ENCODE data around the gene ZCCHC24.

ZCCHC24 gene

DNA sequence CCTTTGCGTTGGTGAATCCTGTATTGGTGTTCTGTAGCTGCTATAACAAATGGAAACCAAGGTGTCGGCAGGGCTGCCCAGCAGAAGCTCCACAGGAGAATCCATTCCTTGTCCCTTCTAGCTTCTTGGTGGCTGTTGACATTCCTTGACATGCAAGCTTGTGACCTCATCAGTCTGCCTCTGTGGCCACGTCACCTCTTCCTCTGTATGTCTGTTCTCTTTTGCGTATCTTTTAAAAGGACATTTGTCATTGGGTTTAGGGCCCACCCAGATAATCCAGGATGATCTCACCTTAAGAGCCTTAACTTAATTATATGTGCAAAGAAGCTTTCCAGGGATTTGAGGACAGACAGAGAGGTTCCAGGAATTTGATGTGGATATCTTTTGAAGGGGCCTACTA lies 15.3 kb upstream of the ZCCHC24 start:
- Histone ChIP-seq H2BK120ac (ENCODE audit: insufficient read depth, low read length, poor library complexity) (no peak overlapping the region), H2BK5ac (ENCODE audit: low read depth, low read length, poor library complexity) (no peak overlapping the region), H3K36me3 (ENCODE audit: control insufficient read depth in 1 of 2, insufficient read depth in 2 of 2, low read length in 2 of 2) (no peaks in the 10 kb centered on the region), H3K9ac (ENCODE audit: low read length) (no peak overlapping the region), H2AK5ac (ENCODE audit: low read length) (no peak overlapping the region), H4K8ac (ENCODE audit: low read depth, low read length) (no peak overlapping the region), H2BK12ac (ENCODE audit: low read length) (no peak overlapping the region), H4K12ac (ENCODE audit: low read depth, low read length) (no peak overlapping the region), H3K23ac (ENCODE audit: low read length) (no peak overlapping the region), H4K91ac (ENCODE audit: low read depth, low read length) (no peak overlapping the region), H3K4ac (ENCODE audit: low read depth, low read length) (no peak overlapping the region), H3K4me2 (ENCODE audit: low read length) (no peak overlapping the region), H3K14ac (ENCODE audit: low read length) (no peak overlapping the region), H3K27me3 (ENCODE audit: insufficient read depth, low read length) (no peaks in the 10 kb centered on the region), H3K4me1 (ENCODE audit: control insufficient read depth in 1 of 2, insufficient read depth in 2 of 2, low read length in 2 of 2) (no peaks in the 10 kb centered on the region), H3K79me1 (ENCODE audit: low read length) (no peaks in the 10 kb centered on the region), H3K9me3 (ENCODE audit: insufficient read depth, low read depth, low read length) (no peaks in the 10 kb centered on the region), H3K4me3 (ENCODE audit: low read depth, low read length) (no peak overlapping the region), H2AFZ (ENCODE audit: insufficient read depth, low read length, poor library complexity) (no peak overlapping the region), H3K18ac (ENCODE audit: low read length) (no peak overlapping the region), H3K27ac (ENCODE audit: low read depth, low read length) (no peak overlapping the region), H3K79me2 (ENCODE audit: control insufficient read depth, insufficient read depth, low read length, poor library complexity) (no peaks in the 10 kb centered on the region)
- no peak for DNase-seq
- WGBS (ENCODE audit: extremely low coverage, insufficient coverage, insufficient read length): no CpG with 5 or more reads among the region's 4 CpGs

DNA sequence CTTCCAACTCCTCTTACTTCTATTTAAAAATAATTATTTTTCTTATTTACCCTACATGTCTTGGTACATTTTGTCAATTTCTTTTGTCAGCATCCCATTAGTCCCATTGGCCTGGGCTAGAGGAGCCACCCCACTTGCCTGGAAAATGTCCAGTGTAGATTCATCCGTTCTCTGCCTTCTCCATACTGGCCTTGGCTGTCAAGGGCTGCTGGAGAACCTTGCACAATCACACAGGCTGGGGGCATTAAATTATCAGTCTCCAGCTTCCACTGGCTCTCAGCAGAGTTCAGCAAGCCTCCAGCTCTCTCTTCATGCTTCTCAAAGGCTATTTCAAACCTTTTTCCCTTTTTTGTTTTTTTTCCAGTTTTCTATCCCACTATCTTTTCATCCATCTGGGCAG lies 13.8 kb upstream of the ZCCHC24 start:
- Histone ChIP-seq H3K23ac (ENCODE audit: low read length) (no peak overlapping the region), H2BK120ac (ENCODE audit: insufficient read depth, low read length, poor library complexity) (no peak overlapping the region), H3K27ac (ENCODE audit: low read depth, low read length) (no peak overlapping the region), H2BK12ac (ENCODE audit: low read length) (no peak overlapping the region), H3K79me1 (ENCODE audit: low read length) (no peaks in the 10 kb centered on the region), H2AFZ (ENCODE audit: insufficient read depth, low read length, poor library complexity) (no peak overlapping the region), H3K36me3 (ENCODE audit: control insufficient read depth in 1 of 2, insufficient read depth in 2 of 2, low read length in 2 of 2) (no peaks in the 10 kb centered on the region), H3K9me3 (ENCODE audit: insufficient read depth, low read depth, low read length) (no peaks in the 10 kb centered on the region), H3K4me3 (ENCODE audit: low read depth, low read length) (no peak overlapping the region), H3K79me2 (ENCODE audit: control insufficient read depth, insufficient read depth, low read length, poor library complexity) (no peaks in the 10 kb centered on the region), H3K4me1 (ENCODE audit: control insufficient read depth in 1 of 2, insufficient read depth in 2 of 2, low read length in 2 of 2) (no peaks in the 10 kb centered on the region), H3K4me2 (ENCODE audit: low read length) (no peak overlapping the region), H4K8ac (ENCODE audit: low read depth, low read length) (no peak overlapping the region), H3K27me3 (ENCODE audit: insufficient read depth, low read length) (no peaks in the 10 kb centered on the region), H3K18ac (ENCODE audit: low read length) (no peak overlapping the region), H2AK5ac (ENCODE audit: low read length) (no peak overlapping the region), H2BK5ac (ENCODE audit: low read depth, low read length, poor library complexity) (no peak overlapping the region), H3K14ac (ENCODE audit: low read length) (no peak overlapping the region), H4K12ac (ENCODE audit: low read depth, low read length) (no peak overlapping the region), H3K4ac (ENCODE audit: low read depth, low read length) (no peak overlapping the region), H3K9ac (ENCODE audit: low read length) (no peak overlapping the region), H4K91ac (ENCODE audit: low read depth, low read length) (no peak overlapping the region)
- no peak for DNase-seq
- no CpG with 5 or more reads among the region's 1 CpG for WGBS (ENCODE audit: extremely low coverage, insufficient coverage, insufficient read length)

DNA sequence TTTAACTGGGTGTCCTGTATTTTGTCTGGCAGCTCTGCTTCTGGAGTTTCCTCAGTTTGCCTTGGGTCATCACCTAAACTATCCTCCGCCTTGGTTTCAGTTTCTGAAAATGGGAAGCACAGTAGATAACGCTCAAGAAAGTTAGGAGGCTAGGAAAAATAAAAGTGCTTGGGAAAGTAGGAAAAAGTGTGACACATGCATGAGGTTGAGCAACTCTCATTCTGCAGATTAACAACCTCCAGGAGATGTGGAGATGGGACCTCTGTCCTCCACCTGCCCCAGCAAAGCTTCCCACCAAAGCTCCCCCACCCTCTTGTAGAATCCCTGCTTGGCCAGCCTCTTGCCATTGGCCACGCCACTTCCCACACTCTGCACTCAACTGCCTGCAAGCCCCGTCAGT lies 13.1 kb upstream of the ZCCHC24 start:
- no peak overlapping the region for H2BK120ac ChIP-seq (ENCODE audit: insufficient read depth, low read length, poor library complexity)
- H3K4ac ChIP-seq (ENCODE audit: low read depth, low read length): no peak overlapping the region
- H3K79me2 ChIP-seq (ENCODE audit: control insufficient read depth, insufficient read depth, low read length, poor library complexity): no peaks in the 10 kb centered on the region
- no CpG with 5 or more reads among the region's 4 CpGs for WGBS (ENCODE audit: extremely low coverage, insufficient coverage, insufficient read length)
- H2BK5ac ChIP-seq (ENCODE audit: low read depth, low read length, poor library complexity): no peak overlapping the region
- no peak overlapping the region for H3K9ac ChIP-seq (ENCODE audit: low read length)
- H2AFZ ChIP-seq (ENCODE audit: insufficient read depth, low read length, poor library complexity): no peak overlapping the region
- H4K8ac ChIP-seq (ENCODE audit: low read depth, low read length): no peak overlapping the region
- no peaks in the 10 kb centered on the region for H3K36me3 ChIP-seq (ENCODE audit: control insufficient read depth in 1 of 2, insufficient read depth in 2 of 2, low read length in 2 of 2)
- no peak overlapping the region for H2BK12ac ChIP-seq (ENCODE audit: low read length)
- H4K12ac ChIP-seq (ENCODE audit: low read depth, low read length): no peak overlapping the region
- no peak overlapping the region for H3K27ac ChIP-seq (ENCODE audit: low read depth, low read length)
- H2AK5ac ChIP-seq (ENCODE audit: low read length): no peak overlapping the region
- no peak overlapping the region for H3K18ac ChIP-seq (ENCODE audit: low read length)
- no peak overlapping the region for H3K23ac ChIP-seq (ENCODE audit: low read length)
- no peak for DNase-seq
- no peaks in the 10 kb centered on the region for H3K9me3 ChIP-seq (ENCODE audit: insufficient read depth, low read depth, low read length)
- no peak overlapping the region for H3K14ac ChIP-seq (ENCODE audit: low read length)
- H3K4me1 ChIP-seq (ENCODE audit: control insufficient read depth in 1 of 2, insufficient read depth in 2 of 2, low read length in 2 of 2): no peaks in the 10 kb centered on the region
- no peak overlapping the region for H3K4me3 ChIP-seq (ENCODE audit: low read depth, low read length)
- H3K4me2 ChIP-seq (ENCODE audit: low read length): no peak overlapping the region
- H4K91ac ChIP-seq (ENCODE audit: low read depth, low read length): no peak overlapping the region
- no peaks in the 10 kb centered on the region for H3K79me1 ChIP-seq (ENCODE audit: low read length)
- H3K27me3 ChIP-seq (ENCODE audit: insufficient read depth, low read length): no peaks in the 10 kb centered on the region

- no peak overlapping the region for H3K23ac ChIP-seq (ENCODE audit: low read length)
Observed at GRCh38 chr10:79457256-79457785, 11.9 kb upstream of the ZCCHC24 start.

More at GRCh38 chr10:79457256-79457785, 11.9 kb upstream of the ZCCHC24 start:
- H3K4me2 ChIP-seq (ENCODE audit: low read length): no peak overlapping the region
- no peaks in the 10 kb centered on the region for H3K4me1 ChIP-seq (ENCODE audit: control insufficient read depth in 1 of 2, insufficient read depth in 2 of 2, low read length in 2 of 2)
- no peaks in the 10 kb centered on the region for H3K79me1 ChIP-seq (ENCODE audit: low read length)
- H3K14ac ChIP-seq (ENCODE audit: low read length): no peak overlapping the region
- H2BK120ac ChIP-seq (ENCODE audit: insufficient read depth, low read length, poor library complexity): no peak overlapping the region
- H2BK12ac ChIP-seq (ENCODE audit: low read length): no peak overlapping the region
- no CpG with 5 or more reads among the region's 7 CpGs for WGBS (ENCODE audit: extremely low coverage, insufficient coverage, insufficient read length)
- no peak overlapping the region for H4K8ac ChIP-seq (ENCODE audit: low read depth, low read length)
- no peak overlapping the region for H2AK5ac ChIP-seq (ENCODE audit: low read length)
- H3K4me3 ChIP-seq (ENCODE audit: low read depth, low read length): no peak overlapping the region
- no peak overlapping the region for H4K12ac ChIP-seq (ENCODE audit: low read depth, low read length)
- no peak overlapping the region for H3K9ac ChIP-seq (ENCODE audit: low read length)
- no peaks in the 10 kb centered on the region for H3K36me3 ChIP-seq (ENCODE audit: control insufficient read depth in 1 of 2, insufficient read depth in 2 of 2, low read length in 2 of 2)
- H3K18ac ChIP-seq (ENCODE audit: low read length): no peak overlapping the region
- H3K9me3 ChIP-seq (ENCODE audit: insufficient read depth, low read depth, low read length): no peaks in the 10 kb centered on the region
- no peak overlapping the region for H4K91ac ChIP-seq (ENCODE audit: low read depth, low read length)
- H2AFZ ChIP-seq (ENCODE audit: insufficient read depth, low read length, poor library complexity): no peak overlapping the region
- H3K79me2 ChIP-seq (ENCODE audit: control insufficient read depth, insufficient read depth, low read length, poor library complexity): no peaks in the 10 kb centered on the region
- no peaks in the 10 kb centered on the region for H3K27me3 ChIP-seq (ENCODE audit: insufficient read depth, low read length)
- H3K27ac ChIP-seq (ENCODE audit: low read depth, low read length): no peak overlapping the region
- DNase-seq: no peak
- no peak overlapping the region for H3K4ac ChIP-seq (ENCODE audit: low read depth, low read length)
- H2BK5ac ChIP-seq (ENCODE audit: low read depth, low read length, poor library complexity): no peak overlapping the region

Measured in trophoblast cell (in vitro differentiated cells and primary cell).